Tibial nerve (tissue), 4 donors: ENCODE results near the gene CMTM2.

Experiments
- CTCF ChIP-seq, 5 experiments: fragments of 200-600 bp in 3 of 5; fragments of 450-650 bp in 2 of 5; sonication (generic) in 3 of 5; IDR thresholded peaks; one replicate each; pipeline ENCODE4 v1.5.1; 2016 to 2019; ENCODE audit warnings: antibody characterized with exemption in 5 of 5, mild to moderate bottlenecking in 3 of 5, moderate library complexity in 2 of 5
- EP300 ChIP-seq, 2 donors: sonication (generic); formaldehyde crosslinking; IDR thresholded peaks; one replicate each; pipeline ENCODE4 v1.6.1; 2017; ENCODE audit warnings: antibody characterized with exemption in 2 of 2, mild to moderate bottlenecking in 1 of 2
- POLR2A ChIP-seq, 2 donors: fragments of 450-650 bp; IDR thresholded peaks; one replicate each; pipeline ENCODE4 v1.6.1; 2017; ENCODE audit warnings: antibody characterized with exemption in 2 of 2, mild to moderate bottlenecking in 2 of 2, moderate library complexity in 2 of 2

GRCh38 chr16:66580605-66581209 lies 1.4 kb downstream of the CMTM2 start:
- TF ChIP-seq CTCF (IDR thresholded peaks at IDR 0.05) = no peak
- no peak for TF ChIP-seq EP300 (IDR thresholded peaks at IDR 0.05)
- no peak for TF ChIP-seq POLR2A (IDR thresholded peaks at IDR 0.05)
